K562 (cell line): ENCODE results near the gene PTPN11. TPM values are rescaled to one million over a fixed set of nuclear protein-coding genes. Genes with fewer than 3 reads are reported as not detected.
A peak's percentile ranks its signal among the peaks of the same experiment; 100 is the strongest.

Source experiments
- CBX5 ChIP-seq: IDR thresholded peaks from 2 replicates; pipeline ENCODE4 v1.6.1; 2014; ENCODE audit warnings: low read depth, borderline replicate concordance
- DNMT1 ChIP-seq: fragments of 450-650 bp; IDR thresholded peaks from 2 replicates; pipeline ENCODE4 v1.6.1; 2016; ENCODE audit warnings: antibody characterized with exemption, mild to moderate bottlenecking
- FUS ChIP-seq: fragments of 200-400 bp; formaldehyde crosslinking; optimal IDR thresholded peaks from 2 replicates; pipeline ENCODE3; 2017; ENCODE audit warnings: low read depth, low read length
- HMGXB4 ChIP-seq: sonication (generic); formaldehyde crosslinking; IDR thresholded peaks from 2 replicates; pipeline ENCODE4 v1.8.1; 2023; ENCODE audit warnings: mild to moderate bottlenecking, missing genetic modification reagents
- MAZ ChIP-seq, 2 experiments: fragments of 450-650 bp in 1 of 2; sonication (generic) in 1 of 2; formaldehyde crosslinking; IDR thresholded peaks in 1 of 2; conservative IDR thresholded peaks in 1 of 2; 2 replicates each; pipeline versions ENCODE4 v1.4.0 to v1.5.0; 2020; ENCODE audit warnings: mild to moderate bottlenecking in 1 of 2, missing genetic modification reagents in 1 of 2
- PCBP1 ChIP-seq: fragments of 200-400 bp; formaldehyde crosslinking; IDR thresholded peaks from 2 replicates; pipeline ENCODE4 v1.6.1; 2018; ENCODE audit warnings: mild to moderate bottlenecking, low read depth, low read length; ENCODE audit not compliant: poor library complexity, severe bottlenecking
- PML ChIP-seq: IDR thresholded peaks from 2 replicates; pipeline ENCODE4 v1.6.1; 2012; ENCODE audit warnings: low read length, inconsistent platforms
- POLR2AphosphoS5 ChIP-seq: IDR thresholded peaks from 2 replicates; pipeline ENCODE4 v1.6.1; 2011; ENCODE audit warnings: mild to moderate bottlenecking, low read depth, low read length, moderate library complexity; ENCODE audit not compliant: control insufficient read depth, insufficient read depth
- PTBP1 ChIP-seq: fragments of 200-400 bp; formaldehyde crosslinking; IDR thresholded peaks from 2 replicates; pipeline ENCODE4 v1.6.1; 2017; ENCODE audit warnings: low read depth, low read length
- PTRF ChIP-seq: fragments of 450-650 bp; IDR thresholded peaks from 2 replicates; pipeline ENCODE4 v1.6.1; 2016; ENCODE audit warnings: mild to moderate bottlenecking, missing genetic modification characterization, missing compliant biosample characterization
- RBM22 ChIP-seq: fragments of 200-400 bp; formaldehyde crosslinking; IDR thresholded peaks from 2 replicates; pipeline ENCODE4 v1.6.1; 2018; ENCODE audit warnings: low read length, low read depth; ENCODE audit not compliant: poor library complexity, severe bottlenecking
- SIRT6 ChIP-seq: IDR thresholded peaks from one replicate; pipeline ENCODE4 v1.6.1; 2012; ENCODE audit warnings: low read depth, mild to moderate bottlenecking, control low read depth, inconsistent platforms, low read length, moderate library complexity
- STAT5A ChIP-seq: IDR thresholded peaks from 2 replicates; pipeline ENCODE4 v1.6.1; 2012; ENCODE audit warnings: low read length, inconsistent platforms, borderline replicate concordance
- TAF9B ChIP-seq: fragments of 450-650 bp; IDR thresholded peaks from 2 replicates; pipeline ENCODE4 v1.6.1; 2018; ENCODE audit warnings: mild to moderate bottlenecking; ENCODE audit not compliant: partially characterized antibody
- ZBTB1 ChIP-seq: sonication (generic); formaldehyde crosslinking; IDR thresholded peaks from 2 replicates; pipeline ENCODE4 v1.8.1; 2023; ENCODE audit warnings: missing genetic modification reagents, low read depth, mild to moderate bottlenecking, borderline replicate concordance
- ZHX1 ChIP-seq: fragments of 150-350 bp; conservative IDR thresholded peaks from 2 replicates; pipeline ENCODE4 v1.6.1; 2014; ENCODE audit warnings: low read length
- ZNF41 ChIP-seq: fragments of 250-450 bp; sonication (Bioruptor Pico); conservative IDR thresholded peaks from 2 replicates; pipeline ENCODE4 v1.4.0; 2020; ENCODE audit warnings: mild to moderate bottlenecking
- ZNF696 ChIP-seq: fragments of 250-450 bp; sonication (Bioruptor Pico); conservative IDR thresholded peaks from 2 replicates; pipeline ENCODE4 v1.4.0; 2020; ENCODE audit warnings: mild to moderate bottlenecking, moderate library complexity
- ZNF740 ChIP-seq, 3 experiments: fragments of 200-800 bp in 1 of 3; sonication (Bioruptor generic) in 1 of 3; sonication (generic) in 1 of 3; formaldehyde crosslinking in 1 of 3; IDR thresholded peaks; 2 replicates each; pipeline versions ENCODE4 v1.6.1 to v1.8.0; 2016 to 2022; ENCODE audit warnings: mild to moderate bottlenecking in 2 of 3, missing compliant biosample characterization in 2 of 3, missing genetic modification characterization in 2 of 3, missing genetic modification reagents in 1 of 3
- polyA plus RNA-seq, 8 experiments: library from polyadenylated mRNA; depleted of rRNA in 4 of 8; stranded (reverse) in 5 of 8; unstranded in 3 of 8; fragments of >200 nt; fragmentation: Nextera tagmentation in 2 of 8; fragmentation: Illumina TruSeq in 1 of 8; extraction: Ambion mirVana in 2 of 8; extraction: Trizol in 1 of 8; gene quantifications; 2 replicates each; pipeline versions ENCODE4 v1.2.1 to v1.2.3, GENCODE V29; 2011 to 2014; ENCODE audit warnings: inconsistent platforms in 1 of 8, missing spikeins in 1 of 8
- total RNA-seq, 7 experiments: library from RNA; depleted of rRNA in 6 of 7; stranded (reverse); fragments of >200 nt in 6 of 7; fragmentation: Illumina TruSeq in 2 of 7; extraction: Trizol in 2 of 7; gene quantifications; 2 replicates each; pipeline versions ENCODE4 v1.2.1 to v1.2.3, GENCODE V29; 2011 to 2021; ENCODE audit warnings: low replicate concordance in 1 of 7

Gene PTPN11
- total and polyA plus RNA-seq, 9 of the 15 experiments (the other 6 are each of a cell fraction or from before 2014, with no cell fraction given), result 22.5 to 126 (median 79.7) TPM

GRCh38 chr12:112418608-112419296, at the start of gene PTPN11 (continued):
- no peak for TF ChIP-seq ZHX1
- peak; percentile 100 for TF ChIP-seq MAZ (CRISPR knock-in tag; conservative IDR thresholded peaks at IDR 0.05 in 1 of 2, IDR thresholded peaks at IDR 0.05 in 1 of 2)
- peak; percentile 93 for TF ChIP-seq POLR2AphosphoS5
- TF ChIP-seq PTRF (tag), result no peak
- TF ChIP-seq PTBP1, result 0 out of 2 replicates have a peak, but pooled peaks have one; percentile 26
- peak; percentile 90 for TF ChIP-seq PCBP1
- TF ChIP-seq SIRT6, result no peak
- TF ChIP-seq PML, result peak; percentile 86
- TF ChIP-seq FUS, result peak; percentile 69
- no peak for TF ChIP-seq ZNF696 (CRISPR knock-in tag)
- no peak; the same call in 1 of the 2 replicates for TF ChIP-seq STAT5A
- TF ChIP-seq DNMT1, result no peak
- peak; percentile 66; the same call in 1 of the 2 replicates for TF ChIP-seq ZNF740 (CRISPR knock-in tag; IDR thresholded peaks at IDR 0.05)
- no peak for TF ChIP-seq ZNF740 (tag; IDR thresholded peaks at IDR 0.05)
- no peak for TF ChIP-seq RBM22
- TF ChIP-seq TAF9B, result peak; percentile 69
- peak; percentile 71; the same call in 1 of the 2 replicates for TF ChIP-seq ZBTB1 (CRISPR knock-in tag)
- no peak for TF ChIP-seq ZNF41 (CRISPR knock-in tag)
- TF ChIP-seq HMGXB4 (CRISPR knock-in tag), result peak; percentile 26; the same call in 1 of the 2 replicates
- peak; percentile 40; the same call in 1 of the 2 replicates for TF ChIP-seq CBX5
